ENCODE results near the gene CCDC136.

The CCDC136 gene

GRCh38 chr7:128842674-128843641 is 51.2 kb downstream of the CCDC136 start:
- H3K27ac ChIP-seq: peak overlapping the region; percentile 38; the same call in 1 of the 2 replicates
- TF ChIP-seq ZFX (IDR thresholded peaks at IDR 0.05; ENCODE audit: borderline replicate concordance): no peak
- TF ChIP-seq, protein P1, sequence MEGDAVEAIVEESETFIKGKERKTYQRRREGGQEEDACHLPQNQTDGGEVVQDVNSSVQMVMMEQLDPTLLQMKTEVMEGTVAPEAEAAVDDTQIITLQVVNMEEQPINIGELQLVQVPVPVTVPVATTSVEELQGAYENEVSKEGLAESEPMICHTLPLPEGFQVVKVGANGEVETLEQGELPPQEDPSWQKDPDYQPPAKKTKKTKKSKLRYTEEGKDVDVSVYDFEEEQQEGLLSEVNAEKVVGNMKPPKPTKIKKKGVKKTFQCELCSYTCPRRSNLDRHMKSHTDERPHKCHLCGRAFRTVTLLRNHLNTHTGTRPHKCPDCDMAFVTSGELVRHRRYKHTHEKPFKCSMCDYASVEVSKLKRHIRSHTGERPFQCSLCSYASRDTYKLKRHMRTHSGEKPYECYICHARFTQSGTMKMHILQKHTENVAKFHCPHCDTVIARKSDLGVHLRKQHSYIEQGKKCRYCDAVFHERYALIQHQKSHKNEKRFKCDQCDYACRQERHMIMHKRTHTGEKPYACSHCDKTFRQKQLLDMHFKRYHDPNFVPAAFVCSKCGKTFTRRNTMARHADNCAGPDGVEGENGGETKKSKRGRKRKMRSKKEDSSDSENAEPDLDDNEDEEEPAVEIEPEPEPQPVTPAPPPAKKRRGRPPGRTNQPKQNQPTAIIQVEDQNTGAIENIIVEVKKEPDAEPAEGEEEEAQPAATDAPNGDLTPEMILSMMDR (IDR thresholded peaks at IDR 0.05): no peak

DNA sequence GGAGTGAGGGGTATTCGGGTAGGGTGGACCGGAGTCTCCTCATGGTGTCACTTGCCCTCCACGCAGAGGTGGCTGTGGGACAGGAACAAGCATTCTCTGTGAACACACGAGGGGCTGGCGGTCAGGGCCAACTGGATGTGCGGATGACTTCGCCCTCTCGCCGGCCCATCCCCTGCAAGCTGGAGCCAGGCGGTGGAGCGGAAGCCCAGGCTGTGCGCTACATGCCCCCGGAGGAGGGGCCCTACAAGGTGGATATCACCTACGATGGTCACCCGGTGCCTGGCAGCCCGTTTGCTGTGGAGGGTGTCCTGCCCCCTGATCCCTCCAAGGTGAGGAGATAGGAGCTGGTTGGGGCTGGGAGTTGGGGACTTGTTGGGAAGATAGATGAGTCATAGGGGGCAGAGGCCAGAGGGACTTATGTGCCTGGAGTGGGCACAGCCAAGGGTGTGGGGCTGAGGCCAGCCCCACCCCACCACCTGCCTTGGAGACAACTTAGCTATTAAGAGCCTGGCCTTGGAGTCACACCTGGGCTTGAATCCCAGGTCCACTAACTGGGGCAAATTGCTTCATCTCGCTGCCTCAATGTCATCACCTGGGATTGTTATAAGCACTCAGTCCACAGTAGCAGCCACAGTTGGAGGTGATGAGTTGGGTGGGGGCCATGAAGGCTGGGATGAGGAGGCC is 52.3 kb downstream of the CCDC136 start:
- H3K27ac ChIP-seq: no peak overlapping the region
- TF ChIP-seq, protein P1 (IDR thresholded peaks at IDR 0.05): no peak
- no peak for TF ChIP-seq ZFX (IDR thresholded peaks at IDR 0.05; ENCODE audit: borderline replicate concordance)

DNA sequence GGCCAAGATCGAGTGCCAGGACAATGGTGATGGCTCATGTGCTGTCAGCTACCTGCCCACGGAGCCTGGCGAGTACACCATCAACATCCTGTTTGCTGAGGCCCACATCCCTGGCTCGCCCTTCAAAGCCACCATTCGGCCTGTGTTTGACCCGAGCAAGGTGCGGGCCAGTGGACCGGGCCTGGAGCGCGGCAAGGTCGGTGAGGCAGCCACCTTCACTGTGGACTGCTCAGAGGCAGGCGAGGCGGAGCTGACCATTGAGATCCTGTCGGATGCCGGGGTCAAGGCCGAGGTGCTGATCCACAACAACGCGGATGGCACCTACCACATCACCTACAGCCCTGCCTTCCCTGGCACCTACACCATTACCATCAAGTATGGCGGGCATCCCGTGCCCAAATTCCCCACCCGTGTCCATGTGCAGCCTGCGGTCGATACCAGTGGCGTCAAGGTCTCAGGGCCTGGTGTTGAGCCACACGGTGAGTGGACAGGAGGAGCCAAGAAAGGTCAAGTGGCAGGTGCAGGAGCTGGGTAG is 53.1 kb downstream of the CCDC136 start:
- TF ChIP-seq, protein P1 (IDR thresholded peaks at IDR 0.05): no peak
- TF ChIP-seq ZFX (IDR thresholded peaks at IDR 0.05; ENCODE audit: borderline replicate concordance): no peak
- no peak overlapping the region for H3K27ac ChIP-seq

- TF ChIP-seq, protein P1 (IDR thresholded peaks at IDR 0.05): no peak
- TF ChIP-seq ZFX (IDR thresholded peaks at IDR 0.05; ENCODE audit: borderline replicate concordance): no peak
These were observed 53.7 kb downstream of the CCDC136 start for GRCh38 chr7:128845475-128845874.

DNA sequence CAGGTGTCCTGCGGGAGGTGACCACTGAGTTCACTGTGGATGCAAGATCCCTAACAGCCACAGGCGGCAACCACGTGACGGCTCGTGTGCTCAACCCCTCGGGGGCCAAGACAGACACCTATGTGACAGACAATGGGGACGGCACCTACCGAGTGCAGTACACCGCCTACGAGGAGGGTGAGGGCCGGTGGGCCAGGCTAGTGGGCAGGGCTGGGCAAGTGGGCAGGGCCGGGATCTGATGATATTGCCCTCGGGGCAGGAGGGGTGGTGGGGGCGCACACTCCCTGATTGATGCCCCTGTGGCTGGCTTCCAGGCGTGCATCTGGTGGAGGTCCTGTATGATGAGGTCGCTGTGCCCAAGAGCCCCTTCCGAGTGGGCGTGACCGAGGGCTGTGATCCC is 54.2 kb downstream of the CCDC136 start:
- H3K27ac ChIP-seq: no peak overlapping the region
- TF ChIP-seq, protein P1 (IDR thresholded peaks at IDR 0.05): no peak
- no peak for TF ChIP-seq ZFX (IDR thresholded peaks at IDR 0.05; ENCODE audit: borderline replicate concordance)

More at GRCh38 chr7:128845475-128845874, 53.7 kb downstream of the CCDC136 start:
- H3K27ac ChIP-seq: no peak overlapping the region

GRCh38 chr7:128846781-128847444 is 55.1 kb downstream of the CCDC136 start:
- TF ChIP-seq ZFX (IDR thresholded peaks at IDR 0.05; ENCODE audit: borderline replicate concordance): no peak
- TF ChIP-seq, protein P1 (IDR thresholded peaks at IDR 0.05): no peak
- no peak overlapping the region for H3K27ac ChIP-seq

All from 22Rv1 (cell line).